AG04450 (cell line): ENCODE results near the gene STAT3. TPM values are rescaled to one million over a fixed set of nuclear protein-coding genes. Genes with fewer than 3 reads are reported as not detected.
A peak's percentile ranks its signal among the peaks of the same experiment; 100 is the strongest.

ENCODE experiments used
- CTCF ChIA-PET: fragments of 300-600, 350-600 bp; formaldehyde crosslinking; extraction: SDS; loops from one replicate; lab custom pipeline; 2022; ENCODE audit warnings: antibody characterized with exemption, inconsistent platforms; lab: Charles Lee
- POLR2A ChIA-PET: fragments of 350-600 bp; formaldehyde crosslinking; extraction: SDS; loops from one replicate; lab custom pipeline; 2021; ENCODE audit warnings: antibody characterized with exemption, inconsistent platforms; lab: Yijun Ruan, JAX
- DNase-seq: peaks from one replicate; pipeline ENCODE4 v3.0.0-alpha.2; 2011; ENCODE audit warnings: low read depth, low spot score
- H3K27ac ChIP-seq: one replicate; pipeline ENCODE4 v1.5.1; 2012; ENCODE audit warnings: low read depth, low read length, control low read depth
- H3K27me3 ChIP-seq: one replicate; pipeline ENCODE4 v1.6.0; 2012; ENCODE audit warnings: low read length; ENCODE audit not compliant: control insufficient read depth, insufficient read depth
- H3K4me3 ChIP-seq: 2 replicates; pipeline ENCODE4 v1.5.1; 2011; ENCODE audit warnings: mild to moderate bottlenecking, low read depth, low read length, control low read depth
- H3K9me3 ChIP-seq: 2 replicates; pipeline ENCODE4 v1.5.1; 2012; ENCODE audit warnings: low read length; ENCODE audit not compliant: control insufficient read depth, insufficient read depth
- CTCF ChIP-seq: IDR thresholded peaks from 2 replicates; pipeline ENCODE4 v1.5.1; 2011; ENCODE audit warnings: low read depth, low read length, control low read depth, inconsistent platforms
- polyA plus RNA-seq: library from polyadenylated mRNA; depleted of rRNA; stranded (reverse); fragments of >200 nt; gene quantifications from 2 replicates; pipeline ENCODE4 v1.2.3, GENCODE V29; 2011

STAT3 gene
- polyA plus RNA-seq, 1 experiment, result 77.1 TPM

- no peak for DNase-seq
- Histone ChIP-seq H3K9me3 (no peaks in the 10 kb centered on the region), H3K4me3 (no peak overlapping the region), H3K27ac (no peak overlapping the region), H3K27me3 (no peaks in the 10 kb centered on the region)
- ChIA-PET POLR2A (interaction anchor here (0.6 kb wide), 1 partner anchor 179 kb away, joined by 4 read pairs; no protein-coding TSS in a partner anchor), CTCF (no interaction called here)
- no peak for TF ChIP-seq CTCF
These were observed 40.1 kb downstream of the STAT3 start for GRCh38 chr17:42348104-42348503.

- ChIA-PET CTCF (no interaction called here), POLR2A (interaction anchor here (0.6 kb wide), 1 partner anchor 180 kb away, joined by 4 read pairs; no protein-coding TSS in a partner anchor)
- Histone ChIP-seq H3K4me3 (no peak overlapping the region), H3K27ac (peak overlapping the region; percentile 58), H3K27me3 (no peaks in the 10 kb centered on the region), H3K9me3 (no peaks in the 10 kb centered on the region)
- DNase-seq, result no peak
- no peak for TF ChIP-seq CTCF
These were observed 40.6 kb downstream of the STAT3 start for GRCh38 chr17:42347606-42348005.

DNA sequence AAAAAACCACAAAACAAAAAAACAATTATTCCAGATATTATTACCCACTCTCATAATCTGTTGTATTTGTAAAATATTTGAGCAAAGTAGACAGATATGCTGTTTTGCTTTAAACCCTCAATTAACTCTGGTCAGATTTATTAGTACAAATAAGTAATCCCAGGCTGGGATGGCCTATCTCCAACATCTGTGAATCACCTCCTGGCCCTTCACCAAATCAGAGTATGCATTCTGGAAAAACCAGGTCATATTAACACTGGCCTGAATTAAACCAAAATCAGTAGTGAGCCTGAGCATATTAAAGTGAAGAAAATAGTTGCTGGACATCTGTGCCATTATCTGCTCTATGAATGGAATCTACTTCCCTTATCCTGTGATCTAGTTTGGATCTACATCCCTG lies 41.0 kb downstream of the STAT3 start:
- H3K4me3 ChIP-seq, result no peak overlapping the region
- no peaks in the 10 kb centered on the region for H3K27me3 ChIP-seq
- peak overlapping the region; percentile 58 for H3K27ac ChIP-seq
- no peak for TF ChIP-seq CTCF
- ChIA-PET POLR2A (no interaction called here), CTCF (interaction anchor here (0.7 kb wide), 1 partner anchor 145 kb away, joined by 3 read pairs; no protein-coding TSS in a partner anchor)
- peak; percentile 60 for DNase-seq
- H3K9me3 ChIP-seq, result no peaks in the 10 kb centered on the region

DNA sequence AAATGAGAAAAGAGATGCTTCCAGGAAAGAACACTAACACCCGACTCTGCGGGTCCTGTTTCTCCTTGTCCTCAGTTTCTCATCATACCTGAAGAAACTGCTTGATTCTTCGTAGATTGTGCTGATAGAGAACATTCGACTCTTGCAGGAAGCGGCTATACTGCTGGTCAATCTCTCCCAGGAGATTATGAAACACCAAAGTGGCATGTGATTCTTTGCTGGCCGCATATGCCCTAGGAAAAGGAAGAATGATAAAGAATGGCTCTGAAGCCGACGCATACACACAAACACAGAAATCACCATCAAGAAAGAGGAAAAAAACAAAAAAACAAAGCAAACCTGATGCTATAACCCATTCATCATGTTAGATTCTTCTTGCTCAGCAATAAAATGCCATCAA lies 41.8 kb downstream of the STAT3 start:
- Histone ChIP-seq H3K9me3 (no peaks in the 10 kb centered on the region), H3K27me3 (no peaks in the 10 kb centered on the region), H3K4me3 (no peak overlapping the region), H3K27ac (no peak overlapping the region)
- POLR2A ChIA-PET, result interaction anchor here (0.6 kb wide), 1 partner anchor 83 kb away, joined by 7 read pairs; no protein-coding TSS in a partner anchor
- no peak for DNase-seq
- CTCF ChIA-PET, result interaction anchor here (0.7 to 1.2 kb wide), 2 partner anchors 23 to 144 kb away, joined by 3 read pairs; no protein-coding TSS in a partner anchor
- TF ChIP-seq CTCF, result no peak

- Histone ChIP-seq H3K9me3 (no peaks in the 10 kb centered on the region), H3K27ac (no peak overlapping the region), H3K27me3 (no peaks in the 10 kb centered on the region), H3K4me3 (no peak overlapping the region)
- ChIA-PET CTCF (interaction anchor here (0.6 to 1.2 kb wide), 2 partner anchors 22 to 563 kb away, joined by 3 read pairs; no protein-coding TSS in a partner anchor), POLR2A (interaction anchor here (0.6 kb wide), 1 partner anchor 84 kb away, joined by 7 read pairs; no protein-coding TSS in a partner anchor)
- TF ChIP-seq CTCF, result no peak
- DNase-seq, result no peak
These were observed 42.7 kb downstream of the STAT3 start for GRCh38 chr17:42345396-42346073.
